ENCODE measurements around the gene SPANXD.
"Not testable (repeated sequence)": the region's sequence is repeated elsewhere in the genome, so short reads cannot be mapped to it uniquely, and the experiment has no call there.

Gene SPANXD, protein sequence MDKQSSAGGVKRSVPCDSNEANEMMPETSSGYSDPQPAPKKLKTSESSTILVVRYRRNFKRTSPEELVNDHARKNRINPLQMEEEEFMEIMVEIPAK

GRCh38 chrX:141698639-141699038, at the start of gene SPANXD:
SPANXD (minus strand) TSS chrX:141698739; CDS start chrX:141698405, 334 bp downstream.
- not testable (repeated sequence) for DNase-seq

DNA sequence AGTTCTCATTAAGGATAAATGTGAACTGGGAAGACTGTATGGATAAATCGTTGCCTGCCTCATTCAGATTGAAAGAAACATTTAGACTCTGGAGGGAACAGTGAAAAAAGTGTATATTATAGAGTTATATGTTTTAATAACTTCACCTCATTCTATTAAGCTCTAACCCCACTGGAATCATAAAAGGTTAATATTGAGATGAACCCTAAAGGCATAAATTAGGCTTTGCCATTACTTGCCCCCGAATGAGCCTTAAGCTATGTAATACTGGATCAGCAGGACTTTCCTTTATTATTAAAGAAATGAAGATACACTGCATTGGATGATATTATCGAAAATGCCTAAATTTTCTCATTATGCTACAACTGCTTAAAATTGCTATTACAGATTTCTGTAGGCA, 44.1 kb upstream of the SPANXD start:
- DNase-seq: no peak

DNA sequence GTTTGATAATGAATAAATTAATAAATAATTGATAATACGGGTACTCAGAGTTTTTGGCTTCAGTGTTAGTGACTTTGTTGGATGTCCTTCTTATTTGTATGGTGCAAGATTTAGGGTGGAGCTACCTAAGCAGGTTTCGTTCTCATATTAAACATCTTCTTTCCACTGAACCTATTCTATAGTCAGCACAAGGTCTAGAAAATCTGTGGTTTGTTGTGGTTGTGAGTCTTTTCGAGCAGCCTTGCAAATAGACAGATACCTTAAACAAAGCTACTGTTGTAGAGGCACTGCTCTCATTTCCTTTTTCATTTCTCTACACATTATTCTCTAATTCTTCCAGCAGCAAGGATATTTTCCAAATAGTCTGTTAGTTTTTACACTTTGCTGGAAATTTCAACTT, 38.1 kb upstream of the SPANXD start:
- DNase-seq: no peak

GRCh38 chrX:141733371-141733770, 34.8 kb upstream of the SPANXD start:
- no peak for DNase-seq

DNA sequence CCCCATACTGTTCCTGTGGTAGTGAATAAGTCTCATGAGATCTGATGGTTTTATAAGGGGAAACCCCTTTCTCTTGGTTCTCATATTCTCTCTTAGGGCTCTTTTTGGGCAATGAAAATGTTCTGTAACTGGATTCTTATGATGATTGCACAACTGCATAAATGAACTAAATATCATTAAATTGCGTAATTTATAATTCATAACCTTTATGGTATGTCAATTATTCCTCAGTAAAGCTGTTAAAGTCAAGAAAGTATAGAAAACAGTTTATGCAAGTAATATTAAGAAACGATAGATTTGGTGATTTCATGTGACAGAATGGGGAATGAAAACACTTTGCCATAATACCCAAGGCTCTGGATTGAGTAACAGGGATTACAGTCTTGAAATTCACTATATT, 33.5 kb upstream of the SPANXD start:
- DNase-seq: no peak

GRCh38 chrX:141724186-141724585, 25.6 kb upstream of the SPANXD start:
- no peak for DNase-seq

- no peak for DNase-seq
These were observed 16.1 kb upstream of the SPANXD start for GRCh38 chrX:141714680-141715079.

- DNase-seq: no peak
These were observed 2.5 kb upstream of the SPANXD start for GRCh38 chrX:141701072-141701471.

GRCh38 chrX:141673946-141674345, 24.6 kb downstream of the SPANXD start:
- no peak for DNase-seq

- DNase-seq: no peak
These were observed 28.9 kb downstream of the SPANXD start for GRCh38 chrX:141669689-141670088.

DNA sequence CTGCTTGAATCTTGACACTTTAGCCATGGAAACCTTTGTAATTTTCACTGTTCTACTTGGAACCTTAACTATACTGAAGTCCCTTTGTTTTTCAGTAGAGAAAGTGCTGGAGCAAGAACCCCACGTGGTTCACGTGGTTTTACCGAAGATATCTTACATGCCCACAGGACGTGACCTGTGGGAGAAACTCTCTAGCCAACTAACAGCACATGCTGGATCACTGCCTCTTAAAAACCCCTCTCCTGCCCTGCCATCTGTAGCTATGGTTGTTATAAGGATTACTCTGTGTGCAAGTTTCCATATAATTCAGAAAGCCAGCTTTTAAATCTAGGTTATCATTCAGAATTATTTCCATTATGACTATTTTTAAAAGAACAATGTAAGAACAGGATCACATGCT, 30.2 kb downstream of the SPANXD start:
- DNase-seq: no peak

DNA sequence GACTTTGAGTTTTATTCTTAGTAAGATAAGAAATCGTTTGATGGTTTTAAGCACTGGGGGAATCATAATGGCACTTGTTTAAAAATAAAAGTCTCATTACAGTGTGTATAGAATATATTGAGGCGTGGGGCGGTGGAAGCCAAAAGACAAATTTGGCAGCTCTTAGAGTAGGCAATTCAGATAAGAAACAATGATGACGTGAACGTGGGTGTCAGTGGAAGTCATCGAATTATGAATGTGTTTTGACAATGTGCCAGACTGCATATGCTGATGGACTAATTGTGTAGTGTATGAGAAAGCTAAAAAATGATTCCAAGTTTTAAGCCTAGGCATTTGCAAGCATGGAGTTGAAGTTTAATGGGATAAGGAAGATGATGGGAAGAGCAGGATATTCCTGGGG, 35.8 kb downstream of the SPANXD start:
- DNase-seq: no peak

DNA sequence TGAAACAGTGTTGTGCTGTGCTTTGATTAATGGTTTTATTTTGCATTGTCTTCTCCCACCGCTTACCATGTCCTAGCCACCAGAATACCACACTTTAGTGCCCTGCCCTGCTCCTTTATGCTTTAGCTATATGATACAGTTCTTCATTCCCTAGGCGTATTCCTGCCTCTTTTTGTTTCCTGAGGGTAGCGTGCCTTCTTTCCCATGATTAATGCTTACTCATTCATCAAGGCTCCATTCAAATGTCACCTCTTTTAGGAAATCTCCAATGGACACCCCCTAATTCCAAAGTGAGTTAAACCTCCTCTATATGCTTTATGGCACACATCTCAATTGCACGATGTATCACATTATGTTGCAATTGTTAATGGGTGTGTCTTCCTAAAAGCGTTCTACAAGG, 46.3 kb downstream of the SPANXD start:
- DNase-seq: no peak
